Thoracic aorta (tissue), 2 donors: ENCODE data around the gene WNK4. TPM values are rescaled to one million over a fixed set of nuclear protein-coding genes. Genes with fewer than 3 reads are reported as not detected.
A peak's percentile ranks its signal among the peaks of the same experiment; 100 is the strongest.

Experiments used
- ATAC-seq: fragments of 150-250 bp; one replicate; pipeline ENCODE4 v1.8.0; 2017; ENCODE audit warnings: low read depth; ENCODE audit not compliant: insufficient number of reproducible peaks, low FRiP score
- DNase-seq: peaks from one replicate; pipeline ENCODE4 v3.0.0-alpha.2; 2020; ENCODE audit warnings: low spot score
- H3K27ac ChIP-seq, 2 donors: fragments of 200-600 bp; sonication (generic); 1 replicate in 1 of 2; 2 replicates in 1 of 2; pipeline ENCODE4 v1.5.1; 2016; ENCODE audit warnings: mild to moderate bottlenecking in 2 of 2, moderate library complexity in 2 of 2
- H3K27me3 ChIP-seq: fragments of 200-600 bp; sonication (generic); replicated peaks from 2 replicates; pipeline ENCODE4 v1.6.0; 2016; ENCODE audit warnings: mild to moderate bottlenecking; ENCODE audit not compliant: insufficient read depth
- H3K36me3 ChIP-seq: fragments of 200-600 bp; sonication (generic); one replicate; pipeline ENCODE4 v1.5.1; 2016
- H3K4me1 ChIP-seq, 2 donors: fragments of 200-600 bp; sonication (generic); 1 replicate in 1 of 2; 2 replicates in 1 of 2; pipeline versions ENCODE4 v1.5.1 to v1.6.0; 2016; ENCODE audit warnings: low read depth in 2 of 2, mild to moderate bottlenecking in 1 of 2; ENCODE audit not compliant: control insufficient read depth in 1 of 2
- H3K4me3 ChIP-seq: fragments of 200-600 bp; sonication (generic); 2 replicates; pipeline ENCODE4 v1.5.1; 2016; ENCODE audit warnings: mild to moderate bottlenecking
- H3K9me3 ChIP-seq: fragments of 200-600 bp; sonication (generic); 2 replicates; pipeline ENCODE4 v1.5.1; 2016
- CTCF ChIP-seq: fragments of 200-600 bp; sonication (generic); IDR thresholded peaks from one replicate; pipeline ENCODE4 v1.5.1; 2019; ENCODE audit warnings: antibody characterized with exemption
- total RNA-seq, 2 donors: library from RNA; depleted of rRNA; stranded (reverse); fragments of >200 nt; gene quantifications; one replicate each; pipeline versions ENCODE4 v1.1.0 to v1.2.3, GENCODE V29; 2016

WNK4 gene
- total RNA-seq, 2 donors from 2014 or later = not detected

- DNase-seq (no peak), ATAC-seq (no peak)
- Histone ChIP-seq H3K36me3 (peaks cover 38% of the 10 kb centered on the region), H3K4me1 (peaks cover 9 to 20% of the 10 kb centered on the region in 2 donors), H3K27ac (no peak overlapping the region), H3K4me3 (no peak overlapping the region), H3K27me3 (no peaks in the 10 kb centered on the region), H3K9me3 (no peaks in the 10 kb centered on the region)
- no peak for TF ChIP-seq CTCF
Measured at GRCh38 chr17:42835732-42836131, 55.3 kb downstream of the WNK4 start.

GRCh38 chr17:42841975-42842685 lies 61.7 kb downstream of the WNK4 start:
- DNase-seq = no peak
- no peaks in the 10 kb centered on the region for H3K9me3 ChIP-seq
- no peak for TF ChIP-seq CTCF
- peaks cover 0 to 9% of the 10 kb centered on the region in 2 donors for H3K4me1 ChIP-seq
- no peaks in the 10 kb centered on the region for H3K27me3 ChIP-seq
- no peak overlapping the region for H3K27ac ChIP-seq
- no peak for ATAC-seq
- H3K4me3 ChIP-seq = no peak overlapping the region
- H3K36me3 ChIP-seq = peaks cover 65% of the 10 kb centered on the region

GRCh38 chr17:42843358-42843934 lies 63.0 kb downstream of the WNK4 start:
- H3K9me3 ChIP-seq = no peaks in the 10 kb centered on the region
- peak overlapping the region in 1 of 2 donors; percentile 16 for H3K27ac ChIP-seq
- H3K36me3 ChIP-seq = peaks cover 53% of the 10 kb centered on the region
- no peak overlapping the region for H3K4me3 ChIP-seq
- peak; percentile 52 for ATAC-seq
- peak; percentile 91 for TF ChIP-seq CTCF
- peaks cover 0 to 13% of the 10 kb centered on the region in 2 donors for H3K4me1 ChIP-seq
- H3K27me3 ChIP-seq = no peaks in the 10 kb centered on the region
- no peak for DNase-seq

GRCh38 chr17:42844271-42844670 lies 63.9 kb downstream of the WNK4 start, which contains the start of gene AOC2:
Gene AOC2 (plus strand): TSS chr17:42844580. CDS start chr17:42844627, 47 bp downstream.
- H3K27me3 ChIP-seq = no peaks in the 10 kb centered on the region
- H3K36me3 ChIP-seq = peaks cover 45% of the 10 kb centered on the region
- peak within 1 kb of the TSS in 1 of 2 donors; percentile 16 for H3K27ac ChIP-seq
- H3K4me3 ChIP-seq = no peak within 1 kb of the TSS
- DNase-seq (no peak), ATAC-seq (no peak)
- no peak for TF ChIP-seq CTCF
- no peaks in the 10 kb centered on the region for H3K9me3 ChIP-seq
- peaks cover 0 to 13% of the 10 kb centered on the region in 2 donors for H3K4me1 ChIP-seq

- peaks cover 38% of the 10 kb centered on the region for H3K36me3 ChIP-seq
- H3K27me3 ChIP-seq = no peaks in the 10 kb centered on the region
- no peak overlapping the region for H3K27ac ChIP-seq
- no peak for TF ChIP-seq CTCF
- H3K4me3 ChIP-seq = no peak overlapping the region
- peaks cover under 1 to 20% of the 10 kb centered on the region in 2 donors for H3K4me1 ChIP-seq
- ATAC-seq (no peak), DNase-seq (no peak)
- no peaks in the 10 kb centered on the region for H3K9me3 ChIP-seq
Measured at GRCh38 chr17:42844761-42845555, 64.5 kb downstream of the WNK4 start.
